ENCODE results near the gene PKD1.

- TF ChIP-seq, protein P1, sequence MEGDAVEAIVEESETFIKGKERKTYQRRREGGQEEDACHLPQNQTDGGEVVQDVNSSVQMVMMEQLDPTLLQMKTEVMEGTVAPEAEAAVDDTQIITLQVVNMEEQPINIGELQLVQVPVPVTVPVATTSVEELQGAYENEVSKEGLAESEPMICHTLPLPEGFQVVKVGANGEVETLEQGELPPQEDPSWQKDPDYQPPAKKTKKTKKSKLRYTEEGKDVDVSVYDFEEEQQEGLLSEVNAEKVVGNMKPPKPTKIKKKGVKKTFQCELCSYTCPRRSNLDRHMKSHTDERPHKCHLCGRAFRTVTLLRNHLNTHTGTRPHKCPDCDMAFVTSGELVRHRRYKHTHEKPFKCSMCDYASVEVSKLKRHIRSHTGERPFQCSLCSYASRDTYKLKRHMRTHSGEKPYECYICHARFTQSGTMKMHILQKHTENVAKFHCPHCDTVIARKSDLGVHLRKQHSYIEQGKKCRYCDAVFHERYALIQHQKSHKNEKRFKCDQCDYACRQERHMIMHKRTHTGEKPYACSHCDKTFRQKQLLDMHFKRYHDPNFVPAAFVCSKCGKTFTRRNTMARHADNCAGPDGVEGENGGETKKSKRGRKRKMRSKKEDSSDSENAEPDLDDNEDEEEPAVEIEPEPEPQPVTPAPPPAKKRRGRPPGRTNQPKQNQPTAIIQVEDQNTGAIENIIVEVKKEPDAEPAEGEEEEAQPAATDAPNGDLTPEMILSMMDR (IDR thresholded peaks at IDR 0.05): no peak
- no peak for TF ChIP-seq POLR2AphosphoS5 (IDR thresholded peaks at IDR 0.05)
- TF ChIP-seq EP300 (IDR thresholded peaks at IDR 0.05): no peak
Measured at GRCh38 chr16:2045965-2046892, 89.5 kb downstream of the PKD1 start.
